Stimulated activated naive CD4-positive, alpha-beta T cell treated with Interleukin-2 at 50 U/mL for 16 hours (primary cell): ENCODE data around the gene SFXN5.
"Not testable (repeated sequence)": the region's sequence is repeated elsewhere in the genome, so short reads cannot be mapped to it uniquely, and the experiment has no call there.

Experiments used
- DNase-seq: peaks from one replicate; lab custom pipeline; 2025; lab: John Stamatoyannopoulos, UW

SFXN5 gene

GRCh38 chr2:73078457-73079411 is 7.2 kb upstream of the SFXN5 start:
- no peak for DNase-seq

DNA sequence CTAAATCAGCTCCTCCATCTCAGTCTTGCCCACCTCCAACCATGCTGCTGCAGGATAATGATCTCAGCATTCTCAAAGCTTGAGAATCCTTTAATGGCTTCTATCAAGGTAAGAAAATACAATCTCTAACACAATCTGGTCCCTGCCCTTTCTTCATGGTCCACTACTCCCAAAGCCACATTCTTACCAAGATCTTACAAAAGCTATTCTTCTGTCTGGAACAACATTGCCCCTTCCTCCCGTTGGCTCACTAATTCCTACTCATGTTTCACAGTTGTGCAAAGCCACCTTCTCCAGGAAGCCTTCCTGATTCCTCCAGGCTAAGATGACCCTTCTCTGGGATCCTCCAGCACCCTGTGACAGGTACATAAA is 5.9 kb upstream of the SFXN5 start:
- no peak for DNase-seq

- DNase-seq, result no peak
These were observed 5.3 kb upstream of the SFXN5 start for GRCh38 chr2:73076701-73077423.

GRCh38 chr2:73075477-73076373 is 4.2 kb upstream of the SFXN5 start:
- DNase-seq, result no peak

DNA sequence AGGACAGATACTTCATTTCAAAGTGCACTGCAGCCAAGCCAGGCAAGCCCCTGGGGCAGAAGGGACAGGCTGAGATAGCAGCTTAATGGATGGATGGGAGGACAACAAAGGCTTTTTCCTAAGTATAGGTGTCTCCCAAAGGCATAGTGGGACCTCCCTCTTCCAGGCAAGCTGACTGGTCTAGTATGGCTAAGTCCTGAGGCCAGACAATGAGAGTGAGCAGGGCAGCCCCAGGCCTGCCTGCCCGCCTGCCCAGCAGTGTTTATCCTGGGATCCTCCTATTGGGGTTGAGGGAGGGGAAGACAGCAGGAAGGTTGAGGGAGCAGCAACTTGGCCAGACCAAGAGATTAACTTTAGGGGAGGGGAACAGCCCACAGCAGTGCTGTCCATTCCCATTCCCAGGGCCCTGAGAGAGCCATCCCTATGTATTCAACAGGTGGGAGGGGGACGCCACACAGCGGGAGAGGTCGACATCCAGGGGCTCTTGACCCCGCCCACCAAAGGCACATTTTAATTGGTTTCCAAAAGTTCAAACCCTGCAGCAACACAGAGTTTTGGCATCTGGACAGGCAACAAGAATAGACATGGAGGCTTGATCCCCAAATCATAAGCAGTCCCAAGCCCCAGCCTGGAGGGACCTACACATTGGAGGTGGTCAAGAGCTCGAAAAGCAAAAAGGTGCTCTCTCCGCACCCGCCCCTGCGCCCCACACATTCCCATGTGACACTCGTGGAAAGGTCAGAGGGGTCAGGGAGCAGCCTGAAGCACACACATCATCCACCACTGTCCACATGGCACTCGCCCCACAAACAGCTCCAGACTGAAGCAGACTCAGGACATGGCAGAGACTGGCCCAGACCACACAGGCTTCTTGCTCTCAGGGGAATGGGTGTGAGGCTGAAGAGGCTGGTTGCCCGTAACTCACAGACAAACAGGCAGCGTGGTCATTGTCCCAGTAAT is 2.9 kb upstream of the SFXN5 start:
- no peak for DNase-seq

GRCh38 chr2:73072416-73072815 is 904 bp upstream of the SFXN5 start:
- DNase-seq, result no peak

DNA sequence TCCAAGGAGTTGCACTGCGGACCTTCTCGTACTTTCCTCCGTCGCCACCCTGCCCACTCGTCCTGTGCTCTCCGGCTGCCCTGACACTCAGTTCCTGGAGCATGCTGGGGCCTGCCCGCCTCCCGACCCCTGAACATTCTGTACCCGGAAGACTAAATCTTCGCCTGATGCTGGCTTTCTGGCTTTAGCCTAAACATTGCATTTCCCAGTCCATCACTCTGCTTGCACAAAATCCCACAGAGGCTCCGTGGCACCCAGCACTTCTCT is 550 bp upstream of the SFXN5 start:
- DNase-seq, result no peak

- DNase-seq, result peak; percentile 44
These were observed 711 bp downstream of the SFXN5 start for GRCh38 chr2:73070643-73071359.

- DNase-seq, result no peak
These were observed 1.5 kb downstream of the SFXN5 start for GRCh38 chr2:73069855-73070642.

GRCh38 chr2:73069041-73069854 is 2.3 kb downstream of the SFXN5 start:
- no peak for DNase-seq

DNA sequence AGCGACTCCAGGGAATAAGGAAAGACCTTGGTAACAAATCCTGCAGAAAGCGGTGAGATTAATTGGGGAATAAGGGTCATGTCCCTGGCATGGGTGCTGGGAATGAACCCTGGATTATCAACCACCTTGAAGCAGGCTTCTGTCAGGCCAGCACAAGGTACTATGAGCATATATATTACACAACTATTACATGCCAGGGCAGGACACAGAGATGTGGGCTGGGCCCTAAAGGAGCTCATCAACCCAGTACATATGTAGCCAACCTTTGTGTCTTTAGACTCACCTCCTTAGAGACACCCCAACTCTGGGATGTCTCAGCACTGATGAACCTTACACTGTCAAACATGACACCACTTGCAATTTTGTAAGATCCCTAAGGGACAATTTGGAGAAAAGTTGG is 3.4 kb downstream of the SFXN5 start:
- no peak for DNase-seq

DNA sequence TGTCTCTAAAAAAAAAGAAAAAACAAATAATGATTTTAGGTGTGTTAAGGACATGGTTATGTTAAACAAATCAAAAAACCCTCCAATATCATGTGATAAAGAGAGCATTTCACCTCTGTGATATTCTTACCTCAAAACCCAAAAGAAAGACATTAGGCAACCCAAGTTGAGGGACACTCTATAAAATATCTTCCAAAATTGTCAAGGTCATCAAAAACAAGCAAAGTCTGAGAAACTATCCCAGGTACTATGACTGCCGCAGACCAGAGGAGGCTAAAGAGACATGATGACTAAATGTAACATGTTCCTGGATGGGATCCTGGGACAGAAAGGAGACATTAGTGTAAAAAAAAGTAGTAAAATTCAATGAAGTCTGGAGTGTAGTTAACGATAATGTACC is 4.5 kb downstream of the SFXN5 start:
- DNase-seq, result no peak

DNA sequence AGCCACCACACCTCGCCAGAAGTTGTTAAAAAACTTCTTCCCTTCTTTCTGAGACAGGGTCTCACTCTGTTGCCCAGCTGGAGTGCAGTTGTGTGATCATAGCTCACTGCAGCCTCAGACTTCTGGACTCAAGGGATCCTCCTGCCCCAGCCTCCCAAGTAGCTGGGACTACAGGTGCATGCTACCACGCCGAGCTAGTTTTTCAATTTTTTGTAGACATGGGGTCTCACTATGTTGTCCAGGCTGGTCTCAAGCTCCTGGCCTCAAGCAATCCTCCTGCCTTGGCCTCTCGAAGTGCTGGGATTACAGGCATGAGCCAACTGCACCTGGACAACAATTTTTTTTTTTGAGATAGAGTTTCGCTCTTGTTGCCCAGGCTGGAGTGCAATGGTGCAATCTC is 6.4 kb downstream of the SFXN5 start:
- not testable (repeated sequence) for DNase-seq

DNA sequence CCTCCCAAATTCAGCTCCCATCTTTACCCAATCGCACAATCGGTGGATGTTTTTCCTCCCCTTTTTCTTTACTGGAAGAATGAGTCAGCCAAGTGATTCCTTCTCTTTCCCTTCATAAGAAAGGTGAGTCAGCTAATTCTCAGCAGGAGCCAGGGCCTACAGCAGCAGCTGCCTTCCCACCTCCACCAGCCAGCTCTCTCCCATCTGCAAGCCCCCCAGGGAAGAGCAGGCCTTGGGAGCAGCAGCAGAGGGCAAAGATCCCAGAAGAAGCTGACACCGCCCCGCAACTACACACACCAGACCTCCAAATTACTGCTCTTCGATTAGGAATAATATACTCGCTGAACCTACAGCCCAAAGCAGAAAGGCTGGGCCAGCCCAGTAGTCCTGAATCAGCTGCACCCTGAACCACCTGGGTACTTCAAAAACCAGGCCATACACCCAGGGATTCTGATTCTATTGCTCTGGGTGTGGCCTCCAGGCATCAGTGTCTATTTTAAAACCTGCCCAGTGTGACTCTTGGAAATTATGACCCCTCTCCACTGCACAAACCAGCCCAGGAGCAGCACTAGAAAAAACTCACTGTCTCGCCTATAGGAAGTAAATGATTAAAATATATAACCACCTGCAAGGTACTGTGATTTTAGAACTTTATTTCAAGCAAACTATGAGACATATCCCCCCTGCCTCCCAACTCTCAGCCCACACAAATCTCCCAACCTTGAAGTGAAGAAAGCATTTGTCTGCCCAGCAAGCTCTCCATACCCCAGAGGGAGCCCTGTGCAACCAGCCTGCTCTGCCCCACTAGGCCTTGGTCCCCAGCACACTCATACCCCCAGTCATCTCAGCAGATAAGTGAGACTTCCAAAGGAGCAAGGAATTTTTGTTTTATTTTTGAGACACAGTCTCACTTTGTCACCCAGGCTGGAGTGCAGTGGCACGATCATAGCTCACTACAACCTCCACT is 7.3 kb downstream of the SFXN5 start:
- no peak for DNase-seq

- DNase-seq, result no peak
These were observed 8.0 kb downstream of the SFXN5 start for GRCh38 chr2:73063472-73063871.

DNA sequence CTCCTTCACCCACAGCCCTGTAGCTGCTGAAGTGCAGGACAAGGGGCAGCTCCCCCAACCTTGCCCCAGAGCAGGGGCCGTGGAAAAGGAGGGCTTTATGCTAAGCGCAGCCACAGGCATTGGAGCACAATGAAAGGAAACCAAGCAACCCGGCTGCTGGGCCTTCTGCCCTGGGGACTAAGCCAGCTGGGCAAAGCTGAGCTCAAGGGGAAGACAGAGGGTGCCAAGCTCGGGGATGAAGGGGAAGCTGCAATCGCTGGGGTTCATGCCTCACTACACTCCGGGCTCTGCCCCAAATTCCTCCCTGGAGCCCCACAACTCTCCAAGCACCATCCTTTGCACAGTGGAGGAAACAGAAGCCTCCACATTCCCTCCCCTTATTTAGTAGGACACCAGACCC is 12.4 kb downstream of the SFXN5 start:
- no peak for DNase-seq

DNA sequence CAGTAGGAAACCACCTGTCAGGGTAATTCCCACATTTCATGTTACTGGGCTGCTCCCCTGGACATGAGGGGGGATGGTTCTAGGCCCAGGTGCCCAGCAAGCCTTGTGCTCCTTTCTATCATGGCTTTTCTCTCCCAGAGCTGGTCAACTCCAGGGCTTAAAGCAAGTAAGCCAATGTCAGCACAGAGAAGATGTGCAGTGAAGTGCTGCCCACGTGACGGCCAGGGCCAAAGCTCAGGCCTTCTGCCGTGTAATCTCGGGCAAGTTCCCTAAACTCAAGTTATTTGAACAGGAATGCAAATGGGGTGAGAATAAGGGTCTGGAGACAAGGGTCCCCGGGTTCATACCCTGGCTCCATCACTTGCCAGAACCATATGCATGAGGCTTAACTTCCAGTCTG is 16.5 kb downstream of the SFXN5 start:
- no peak for DNase-seq
